ENCODE results near the gene UBALD1. TPM values are rescaled to one million over a fixed set of nuclear protein-coding genes. Genes with fewer than 3 reads are reported as not detected.

UBALD1 gene
- total RNA-seq, 1 experiment from 2014 or later: 45.9 TPM

GRCh38 chr16:4597174-4597573, 17.5 kb downstream of the UBALD1 start:
- BruUV-seq (replicated peaks): no TSS peak
- Histone ChIP-seq H2AFZ (ENCODE audit: low read depth, low read length, poor library complexity, severe bottlenecking) (no peak overlapping the region), H3K36me3 (ENCODE audit: control insufficient read depth in 1 of 2, insufficient read depth in 2 of 2, low read length in 2 of 2) (no peaks in the 10 kb centered on the region), H3K27me3 (ENCODE audit: insufficient read depth, low read length) (no peaks in the 10 kb centered on the region), H3K9me2 (ENCODE audit: insufficient read depth) (no peaks in the 10 kb centered on the region), H3K9ac (ENCODE audit: low read length) (no peak overlapping the region), H4K20me1 (ENCODE audit: insufficient read depth) (no peaks in the 10 kb centered on the region), H3K4me2 (ENCODE audit: low read length) (no peak overlapping the region), H3K4me1 (ENCODE audit: control insufficient read depth in 1 of 2, insufficient read depth in 2 of 2, low read length in 2 of 2) (no peaks in the 10 kb centered on the region), H3K9me3 (ENCODE audit: control insufficient read depth in 1 of 2, insufficient read depth in 1 of 2, low read depth in 1 of 2, low read length in 2 of 2) (no peaks in the 10 kb centered on the region), H3K79me2 (ENCODE audit: insufficient read depth, low read length) (no peaks in the 10 kb centered on the region), H3K27ac (ENCODE audit: low read depth, low read length) (no peak overlapping the region), H3K4me3 (replicated peaks in 1 of 2; ENCODE audit: low read depth in 1 of 2, low read length in 2 of 2) (no peak overlapping the region)
- TF ChIP-seq EZH2phosphoT487 (IDR thresholded peaks at IDR 0.05; ENCODE audit: borderline replicate concordance): no peak
- no peak for TF ChIP-seq CTCF (IDR thresholded peaks at IDR 0.05 in 2 of 3, conservative IDR thresholded peaks at IDR 0.05 in 1 of 3; ENCODE audit: borderline replicate concordance in 1 of 3, insufficient read depth in 1 of 3, low read depth in 2 of 3, low read length in 2 of 3)
- TF ChIP-seq SP1 (IDR thresholded peaks at IDR 0.05; ENCODE audit: low read depth): no peak
- no peak for TF ChIP-seq CBX3 (IDR thresholded peaks at IDR 0.05; ENCODE audit: low read depth)
- no peak for TF ChIP-seq RAD21 (IDR thresholded peaks at IDR 0.05; ENCODE audit: low read depth)
- TF ChIP-seq, protein P1, sequence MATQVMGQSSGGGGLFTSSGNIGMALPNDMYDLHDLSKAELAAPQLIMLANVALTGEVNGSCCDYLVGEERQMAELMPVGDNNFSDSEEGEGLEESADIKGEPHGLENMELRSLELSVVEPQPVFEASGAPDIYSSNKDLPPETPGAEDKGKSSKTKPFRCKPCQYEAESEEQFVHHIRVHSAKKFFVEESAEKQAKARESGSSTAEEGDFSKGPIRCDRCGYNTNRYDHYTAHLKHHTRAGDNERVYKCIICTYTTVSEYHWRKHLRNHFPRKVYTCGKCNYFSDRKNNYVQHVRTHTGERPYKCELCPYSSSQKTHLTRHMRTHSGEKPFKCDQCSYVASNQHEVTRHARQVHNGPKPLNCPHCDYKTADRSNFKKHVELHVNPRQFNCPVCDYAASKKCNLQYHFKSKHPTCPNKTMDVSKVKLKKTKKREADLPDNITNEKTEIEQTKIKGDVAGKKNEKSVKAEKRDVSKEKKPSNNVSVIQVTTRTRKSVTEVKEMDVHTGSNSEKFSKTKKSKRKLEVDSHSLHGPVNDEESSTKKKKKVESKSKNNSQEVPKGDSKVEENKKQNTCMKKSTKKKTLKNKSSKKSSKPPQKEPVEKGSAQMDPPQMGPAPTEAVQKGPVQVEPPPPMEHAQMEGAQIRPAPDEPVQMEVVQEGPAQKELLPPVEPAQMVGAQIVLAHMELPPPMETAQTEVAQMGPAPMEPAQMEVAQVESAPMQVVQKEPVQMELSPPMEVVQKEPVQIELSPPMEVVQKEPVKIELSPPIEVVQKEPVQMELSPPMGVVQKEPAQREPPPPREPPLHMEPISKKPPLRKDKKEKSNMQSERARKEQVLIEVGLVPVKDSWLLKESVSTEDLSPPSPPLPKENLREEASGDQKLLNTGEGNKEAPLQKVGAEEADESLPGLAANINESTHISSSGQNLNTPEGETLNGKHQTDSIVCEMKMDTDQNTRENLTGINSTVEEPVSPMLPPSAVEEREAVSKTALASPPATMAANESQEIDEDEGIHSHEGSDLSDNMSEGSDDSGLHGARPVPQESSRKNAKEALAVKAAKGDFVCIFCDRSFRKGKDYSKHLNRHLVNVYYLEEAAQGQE (IDR thresholded peaks at IDR 0.05; ENCODE audit: low read depth): no peak
- no peak for TF ChIP-seq CEBPB (IDR thresholded peaks at IDR 0.05; ENCODE audit: low read depth)
- TF ChIP-seq, protein P2, sequence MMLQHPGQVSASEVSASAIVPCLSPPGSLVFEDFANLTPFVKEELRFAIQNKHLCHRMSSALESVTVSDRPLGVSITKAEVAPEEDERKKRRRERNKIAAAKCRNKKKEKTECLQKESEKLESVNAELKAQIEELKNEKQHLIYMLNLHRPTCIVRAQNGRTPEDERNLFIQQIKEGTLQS (IDR thresholded peaks at IDR 0.05): no peak
- RAD21 ChIA-PET (ENCODE audit: low non-redundant PET in 1 of 2, low total read pairs in 2 of 2, uncharacterized antibody in 2 of 2, unreplicated experiment in 2 of 2): no interaction called here
- ATAC-seq (no peak), DNase-seq (ENCODE audit: low read depth, low spot score) (no peak)
- intact Hi-C loops (cut with micrococcal nuclease): no loop called here
- CTCF ChIA-PET: interaction anchor here (1.1 kb wide), 1 partner anchor 12 kb away, joined by 5 read pairs; no protein-coding TSS in a partner anchor
- POLR2A ChIA-PET: no interaction called here

Data from HCT116 (cell line).